BLaER1 (cell line): ENCODE results near the gene TAX1BP3.
A peak's percentile ranks its signal among the peaks of the same experiment; 100 is the strongest.

Experiments used
- H3K27ac ChIP-seq: shearing (Covaris generic); formaldehyde crosslinking; 2 replicates; pipeline ENCODE4 v1.8.1; 2022
- H3K27me3 ChIP-seq: shearing (Covaris generic); formaldehyde crosslinking; 2 replicates; pipeline ENCODE4 v1.8.1; 2022
- H3K36me3 ChIP-seq: shearing (Covaris generic); formaldehyde crosslinking; 2 replicates; pipeline ENCODE4 v1.8.1; 2022
- H3K4me1 ChIP-seq: shearing (Covaris generic); formaldehyde crosslinking; 2 replicates; pipeline ENCODE4 v1.8.1; 2022
- H3K4me2 ChIP-seq: shearing (Covaris generic); formaldehyde crosslinking; 2 replicates; pipeline ENCODE4 v1.8.1; 2022
- H3K4me3 ChIP-seq: shearing (Covaris generic); formaldehyde crosslinking; 2 replicates; pipeline ENCODE4 v1.8.1; 2022
- H3K9ac ChIP-seq: shearing (Covaris generic); formaldehyde crosslinking; 2 replicates; pipeline ENCODE4 v1.8.1; 2022
- H3K9me3 ChIP-seq: shearing (Covaris generic); formaldehyde crosslinking; 2 replicates; pipeline ENCODE4 v1.8.1; 2022
- H4K20me1 ChIP-seq: shearing (Covaris generic); formaldehyde crosslinking; 2 replicates; pipeline ENCODE4 v1.8.1; 2022
- Cebpa-rat ChIP-seq: shearing (Covaris generic); IDR thresholded peaks from 2 replicates; pipeline ENCODE4 v1.8.1; 2022

Gene TAX1BP3

GRCh38 chr17:3655766-3656165 is 12.6 kb downstream of the TAX1BP3 start:
- no peaks in the 10 kb centered on the region for H4K20me1 ChIP-seq
- no peak overlapping the region for H3K9ac ChIP-seq
- H3K4me2 ChIP-seq: no peak overlapping the region
- no peaks in the 10 kb centered on the region for H3K9me3 ChIP-seq
- H3K4me1 ChIP-seq: no peaks in the 10 kb centered on the region
- H3K36me3 ChIP-seq: peaks cover 50% of the 10 kb centered on the region
- TF ChIP-seq Cebpa-rat: no peak
- no peaks in the 10 kb centered on the region for H3K27me3 ChIP-seq
- H3K4me3 ChIP-seq: no peak overlapping the region
- H3K27ac ChIP-seq: no peak overlapping the region

- no peak for TF ChIP-seq Cebpa-rat
- no peaks in the 10 kb centered on the region for H4K20me1 ChIP-seq
- H3K4me2 ChIP-seq: peak overlapping the region; percentile 85
- H3K4me1 ChIP-seq: peaks cover 46% of the 10 kb centered on the region
- H3K27me3 ChIP-seq: no peaks in the 10 kb centered on the region
- no peaks in the 10 kb centered on the region for H3K9me3 ChIP-seq
- H3K9ac ChIP-seq: peak overlapping the region; percentile 70
- H3K27ac ChIP-seq: peak overlapping the region; percentile 88
- no peak overlapping the region for H3K4me3 ChIP-seq
- peaks cover 30% of the 10 kb centered on the region for H3K36me3 ChIP-seq
These were observed 20.4 kb downstream of the TAX1BP3 start for GRCh38 chr17:3647769-3648555.

DNA sequence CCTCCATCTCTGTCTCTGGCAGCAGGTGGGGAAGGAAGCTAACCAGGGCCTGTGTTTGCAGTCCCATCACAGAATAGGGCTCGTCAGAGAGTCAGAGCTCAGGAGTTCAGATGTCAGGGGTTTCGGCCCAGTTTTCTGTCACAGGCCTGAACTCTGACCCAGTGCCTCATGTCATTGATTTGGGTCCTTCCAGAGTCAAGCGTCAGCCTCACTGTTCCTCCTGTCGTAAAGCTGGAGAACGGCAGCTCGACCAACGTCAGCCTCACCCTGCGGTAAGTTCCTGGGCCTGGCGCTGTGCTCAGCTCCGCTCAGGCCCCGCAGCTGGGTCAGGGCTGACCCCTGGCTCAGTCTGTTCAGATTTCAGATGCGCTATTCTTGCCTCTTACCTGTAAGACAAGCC is 21.1 kb downstream of the TAX1BP3 start:
- Histone ChIP-seq H3K4me1 (peaks cover 48% of the 10 kb centered on the region), H3K27me3 (no peaks in the 10 kb centered on the region), H4K20me1 (no peaks in the 10 kb centered on the region), H3K36me3 (peaks cover 26% of the 10 kb centered on the region), H3K27ac (peak overlapping the region; percentile 88), H3K4me3 (no peak overlapping the region), H3K9me3 (no peaks in the 10 kb centered on the region), H3K9ac (peak overlapping the region; percentile 70), H3K4me2 (peak overlapping the region; percentile 85)
- no peak for TF ChIP-seq Cebpa-rat

DNA sequence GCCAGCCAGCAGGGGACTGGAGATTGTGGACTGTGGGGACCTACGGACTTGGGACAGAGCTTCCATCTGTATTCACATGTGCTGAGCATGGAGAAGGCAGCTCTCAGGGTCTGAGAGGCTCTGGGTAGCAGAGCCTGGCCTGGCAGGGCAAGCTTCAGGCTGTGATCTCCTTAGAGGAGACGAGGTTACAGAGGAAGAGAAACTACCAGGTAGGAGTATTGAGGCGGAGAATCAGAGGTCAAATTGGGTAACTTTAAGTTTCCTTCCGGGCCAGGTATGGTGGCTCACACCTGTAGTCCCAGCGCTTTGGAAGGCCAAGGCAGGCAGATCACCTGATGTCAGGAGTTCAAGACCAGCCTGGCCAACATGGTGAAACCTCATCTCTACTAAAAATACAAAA is 23.1 kb downstream of the TAX1BP3 start:
- H3K9me3 ChIP-seq: no peaks in the 10 kb centered on the region
- H4K20me1 ChIP-seq: no peaks in the 10 kb centered on the region
- no peaks in the 10 kb centered on the region for H3K27me3 ChIP-seq
- H3K4me1 ChIP-seq: peaks cover 67% of the 10 kb centered on the region
- H3K27ac ChIP-seq: peak overlapping the region; percentile 88
- H3K36me3 ChIP-seq: peaks cover 23% of the 10 kb centered on the region
- peak overlapping the region; percentile 29; the same call in 1 of the 2 replicates for H3K9ac ChIP-seq
- TF ChIP-seq Cebpa-rat: no peak
- H3K4me3 ChIP-seq: no peak overlapping the region
- peak overlapping the region; percentile 85 for H3K4me2 ChIP-seq

GRCh38 chr17:3643889-3644349 is 24.5 kb downstream of the TAX1BP3 start:
- H3K4me3 ChIP-seq: no peak overlapping the region

DNA sequence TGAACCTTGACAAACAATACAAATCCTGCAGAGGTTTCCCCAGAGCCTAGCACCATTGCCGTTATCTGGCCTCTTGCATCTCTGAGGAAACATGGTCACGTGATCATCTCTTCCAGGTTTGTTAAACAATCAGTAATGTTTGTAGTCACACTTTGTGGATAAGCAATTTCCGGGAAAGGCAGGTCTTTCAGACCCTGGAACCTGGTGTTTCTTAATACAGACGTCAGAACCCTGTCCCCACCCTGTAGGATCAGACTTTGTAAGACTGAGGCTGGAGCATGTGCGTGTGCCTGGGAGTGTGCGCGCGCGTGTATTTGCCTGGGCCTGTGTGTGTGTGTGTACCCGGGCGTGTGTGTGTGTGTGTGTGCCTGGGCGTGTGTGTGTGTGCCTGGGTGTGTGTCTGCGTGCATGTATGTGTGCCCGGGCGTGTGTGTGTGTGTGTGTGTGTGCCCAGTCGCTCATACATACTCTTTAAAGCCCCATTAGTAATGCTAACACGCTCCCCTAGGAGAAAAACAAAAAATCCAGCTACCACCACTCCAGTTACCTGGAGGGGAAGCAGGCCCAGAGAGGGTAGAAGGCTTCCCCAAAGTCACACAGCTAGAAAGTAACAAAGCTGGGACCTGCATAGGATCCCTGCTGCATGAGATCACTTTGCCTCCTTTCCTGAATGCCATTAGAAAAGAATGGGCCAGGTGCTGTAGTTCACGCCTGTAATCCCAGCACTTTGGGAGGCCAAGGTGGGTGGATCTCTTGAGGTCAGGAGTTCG is 26.5 kb downstream of the TAX1BP3 start:
- no peaks in the 10 kb centered on the region for H3K27me3 ChIP-seq
- no peaks in the 10 kb centered on the region for H3K9me3 ChIP-seq
- H3K4me2 ChIP-seq: peak overlapping the region; percentile 76
- no peak overlapping the region for H3K9ac ChIP-seq
- H3K27ac ChIP-seq: peak overlapping the region; percentile 88
- TF ChIP-seq Cebpa-rat: no peak
- 0 out of 2 replicates have a peak, but pooled peaks cover 8% of the 10 kb centered on the region for H3K36me3 ChIP-seq
- H3K4me1 ChIP-seq: peaks cover 89% of the 10 kb centered on the region
- no peak overlapping the region for H3K4me3 ChIP-seq
- no peaks in the 10 kb centered on the region for H4K20me1 ChIP-seq

More at GRCh38 chr17:3643889-3644349, 24.5 kb downstream of the TAX1BP3 start:
- Histone ChIP-seq H3K27me3 (no peaks in the 10 kb centered on the region), H3K4me2 (no peak overlapping the region; the same call in 1 of the 2 replicates), H3K27ac (no peak overlapping the region), H3K9me3 (no peaks in the 10 kb centered on the region), H3K36me3 (peaks cover 15% of the 10 kb centered on the region), H3K4me1 (peaks cover 81% of the 10 kb centered on the region), H4K20me1 (no peaks in the 10 kb centered on the region), H3K9ac (no peak overlapping the region)
- no peak for TF ChIP-seq Cebpa-rat

GRCh38 chr17:3641014-3641413 is 27.4 kb downstream of the TAX1BP3 start:
- Histone ChIP-seq H3K4me2 (peak overlapping the region; percentile 76), H3K9ac (peak overlapping the region; percentile 73), H3K36me3 (0 out of 2 replicates have a peak, but pooled peaks cover 8% of the 10 kb centered on the region), H4K20me1 (no peaks in the 10 kb centered on the region), H3K9me3 (no peaks in the 10 kb centered on the region), H3K4me3 (peak overlapping the region; percentile 19; the same call in 1 of the 2 replicates), H3K4me1 (peaks cover 80% of the 10 kb centered on the region), H3K27me3 (no peaks in the 10 kb centered on the region), H3K27ac (peak overlapping the region; percentile 88)
- TF ChIP-seq Cebpa-rat: no peak

DNA sequence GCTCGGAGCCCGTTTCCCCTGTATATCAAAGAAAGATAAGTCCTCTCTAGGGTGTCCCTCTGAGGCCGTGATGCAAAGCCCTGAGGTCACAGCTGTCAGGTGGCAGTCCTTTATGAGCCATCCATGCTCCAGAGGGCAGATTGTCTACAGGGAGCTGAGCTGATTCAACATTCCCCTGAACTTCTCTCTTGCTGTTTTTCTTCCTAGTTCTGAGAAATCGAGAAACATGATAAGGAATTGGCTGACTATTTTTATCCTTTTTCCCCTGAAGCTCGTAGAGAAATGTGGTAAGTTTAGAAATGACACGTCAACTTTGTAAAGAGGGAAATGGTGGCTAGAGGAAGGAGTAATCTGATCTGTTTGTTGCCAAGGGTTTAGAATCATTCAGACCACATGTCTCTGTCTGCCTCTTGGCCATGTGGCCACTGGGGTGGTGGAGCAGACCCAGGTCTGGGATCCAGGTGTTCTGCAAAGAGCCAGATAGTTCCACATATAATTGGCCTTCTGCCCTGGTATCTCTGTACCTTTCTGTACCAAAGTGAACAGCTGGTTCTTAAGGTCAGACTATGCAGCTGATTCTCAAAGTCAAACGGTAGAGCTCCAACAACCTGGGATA is 28.3 kb downstream of the TAX1BP3 start:
- no peaks in the 10 kb centered on the region for H3K27me3 ChIP-seq
- no peaks in the 10 kb centered on the region for H4K20me1 ChIP-seq
- peaks cover 76% of the 10 kb centered on the region for H3K4me1 ChIP-seq
- H3K4me2 ChIP-seq: peak overlapping the region; percentile 76
- no peaks in the 10 kb centered on the region for H3K9me3 ChIP-seq
- H3K27ac ChIP-seq: peak overlapping the region; percentile 88
- peak overlapping the region; percentile 73 for H3K9ac ChIP-seq
- H3K4me3 ChIP-seq: peak overlapping the region; percentile 19
- 0 out of 2 replicates have a peak, but pooled peaks cover 8% of the 10 kb centered on the region for H3K36me3 ChIP-seq
- TF ChIP-seq Cebpa-rat: no peak

GRCh38 chr17:3636908-3637373 is 31.4 kb downstream of the TAX1BP3 start:
- Histone ChIP-seq H3K36me3 (peaks cover 15% of the 10 kb centered on the region), H3K4me1 (peaks cover 72% of the 10 kb centered on the region), H3K27ac (peak overlapping the region; percentile 99), H4K20me1 (0 out of 2 replicates have a peak, but pooled peaks cover 6% of the 10 kb centered on the region), H3K9ac (peak overlapping the region; percentile 98), H3K27me3 (no peaks in the 10 kb centered on the region), H3K4me3 (peak overlapping the region; percentile 87), H3K4me2 (peak overlapping the region; percentile 96), H3K9me3 (no peaks in the 10 kb centered on the region)
- TF ChIP-seq Cebpa-rat: no peak
